HEK293 (cell line): ENCODE measurements around the gene SEC24B.

ENCODE experiments used
- CTCF ChIA-PET: fragments of 350-600 bp; formaldehyde crosslinking; extraction: SDS; loops from one replicate; lab custom pipeline; 2021; ENCODE audit warnings: antibody characterized with exemption; lab: Yijun Ruan, JAX
- POLR2A ChIA-PET: fragments of 300-600 bp; formaldehyde crosslinking; extraction: SDS; loops from one replicate; lab custom pipeline; 2020; ENCODE audit warnings: antibody characterized with exemption, inconsistent platforms; lab: Yijun Ruan, JAX
- H3K27ac ChIP-seq: fragments of 200-500 bp; sonication (Bioruptor generic); 2 replicates; pipeline ENCODE4 v1.5.1; 2014; ENCODE audit warnings: low read depth, low read length, control low read depth, inconsistent platforms; ENCODE audit errors: extremely low read depth
- H3K36me3 ChIP-seq, 2 experiments: fragments of 200-500 bp in 1 of 2; sonication (Bioruptor generic) in 1 of 2; 1 replicate in 1 of 2; 2 replicates in 1 of 2; pipeline ENCODE4 v1.5.1; 2014 to 2017; ENCODE audit warnings: inconsistent platforms in 2 of 2, low read length in 2 of 2; ENCODE audit not compliant: control insufficient read depth in 2 of 2, insufficient read depth in 1 of 2
- H3K4me1 ChIP-seq: fragments of 200-500 bp; sonication (Bioruptor generic); 2 replicates; pipeline ENCODE4 v1.5.1; 2014; ENCODE audit warnings: mild to moderate bottlenecking, low read length, inconsistent platforms; ENCODE audit not compliant: control insufficient read depth, insufficient read depth
- H3K4me3 ChIP-seq: 2 replicates; pipeline ENCODE4 v1.5.1; 2011; ENCODE audit warnings: low read depth, mild to moderate bottlenecking, control low read depth, low read length, moderate library complexity
- H3K9me3 ChIP-seq: fragments of 200-500 bp; sonication (Bioruptor generic); 2 replicates; pipeline ENCODE4 v1.5.1; 2014; ENCODE audit warnings: low read depth, low read length, inconsistent platforms; ENCODE audit not compliant: control insufficient read depth, insufficient read depth
- EGR2 ChIP-seq: fragments of 450-650 bp; formaldehyde crosslinking; IDR thresholded peaks from 2 replicates; pipeline ENCODE4 v1.5.1; 2016; ENCODE audit warnings: low read depth, missing biosample characterization, missing genetic modification characterization
- MEIS1 ChIP-seq: sonication (generic); formaldehyde crosslinking; IDR thresholded peaks from 2 replicates; pipeline ENCODE4 v1.8.1; 2022; ENCODE audit warnings: missing genetic modification reagents, mild to moderate bottlenecking, borderline replicate concordance
- SCRT1 ChIP-seq: fragments of 450-650 bp; formaldehyde crosslinking; IDR thresholded peaks from 2 replicates; pipeline ENCODE4 v1.5.1; 2016; ENCODE audit warnings: missing biosample characterization, missing genetic modification characterization, borderline replicate concordance
- SCRT2 ChIP-seq: fragments of 450-650 bp; formaldehyde crosslinking; IDR thresholded peaks from 2 replicates; pipeline ENCODE4 v1.5.1; 2016; ENCODE audit warnings: missing biosample characterization, missing genetic modification characterization
- ZFHX2 ChIP-seq: fragments of 450-650 bp; formaldehyde crosslinking; conservative IDR thresholded peaks from 2 replicates; pipeline ENCODE4 v1.5.1; 2016; ENCODE audit warnings: missing biosample characterization, missing genetic modification characterization
- ZNF155 ChIP-seq: fragments of 450-650 bp; formaldehyde crosslinking; IDR thresholded peaks from 2 replicates; pipeline ENCODE4 v1.5.1; 2016; ENCODE audit warnings: missing biosample characterization, missing genetic modification characterization
- ZNF2 ChIP-seq: fragments of 450-650 bp; formaldehyde crosslinking; IDR thresholded peaks from 2 replicates; pipeline ENCODE4 v1.5.1; 2016; ENCODE audit warnings: missing biosample characterization, missing genetic modification characterization
- ZNF521 ChIP-seq: fragments of 450-650 bp; formaldehyde crosslinking; IDR thresholded peaks from 2 replicates; pipeline ENCODE4 v1.5.1; 2017; ENCODE audit warnings: missing biosample characterization, mild to moderate bottlenecking, missing genetic modification characterization
- ZNF596 ChIP-seq: fragments of 450-650 bp; IDR thresholded peaks from 2 replicates; pipeline ENCODE4 v1.5.0; 2018; ENCODE audit warnings: missing biosample characterization, mild to moderate bottlenecking, missing genetic modification characterization, moderate library complexity
- ZNF654 ChIP-seq: fragments of 450-650 bp; formaldehyde crosslinking; IDR thresholded peaks from 2 replicates; pipeline ENCODE4 v1.5.1; 2016; ENCODE audit warnings: low read depth, missing biosample characterization, missing genetic modification characterization
- TF ChIP-seq, protein P1 (sequence below): fragments of 450-650 bp; formaldehyde crosslinking; IDR thresholded peaks from 2 replicates; pipeline ENCODE4 v1.5.1; 2016; ENCODE audit warnings: missing biosample characterization, missing genetic modification characterization
- TF ChIP-seq, protein P2 (sequence below): fragments of 450-650 bp; formaldehyde crosslinking; IDR thresholded peaks from 2 replicates; pipeline ENCODE4 v1.5.0; 2017; ENCODE audit warnings: missing biosample characterization, missing genetic modification characterization, borderline replicate concordance
- TF ChIP-seq, protein P3 (sequence below): fragments of 450-650 bp; formaldehyde crosslinking; IDR thresholded peaks from 2 replicates; pipeline ENCODE4 v1.5.1; 2017; ENCODE audit warnings: missing biosample characterization, missing genetic modification characterization

SEC24B gene

DNA sequence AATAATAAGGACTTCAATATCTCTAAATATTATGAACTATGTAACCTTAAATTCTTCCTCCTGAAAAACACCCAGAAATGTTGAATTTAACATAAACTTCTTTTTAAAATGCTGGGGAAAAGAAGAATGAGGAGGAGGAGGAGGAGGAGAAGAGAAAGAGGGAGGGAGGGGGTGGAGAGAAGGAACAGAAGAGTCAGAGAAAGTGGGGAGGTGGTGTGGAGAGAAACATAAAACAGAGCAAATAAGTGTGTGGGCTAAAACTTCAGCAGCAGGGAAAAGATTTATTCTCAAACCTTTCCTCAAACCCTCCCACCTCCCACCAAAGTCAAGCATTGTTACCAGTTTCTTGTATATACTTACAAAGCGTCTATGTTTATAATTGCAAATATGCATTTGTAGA lies 34.7 kb upstream of the SEC24B start:
- peak; percentile 79 for TF ChIP-seq ZFHX2 (tag by site-specific recombination)
- no peak for TF ChIP-seq ZNF155
- no peak for TF ChIP-seq SCRT1 (tag by site-specific recombination)
- TF ChIP-seq ZNF596, result no peak
- TF ChIP-seq EGR2, result peak; percentile 94
- no peak for TF ChIP-seq ZNF521
- no peaks in the 10 kb centered on the region for H3K9me3 ChIP-seq
- H3K4me3 ChIP-seq, result no peak overlapping the region
- H3K27ac ChIP-seq, result no peak overlapping the region
- no peaks in the 10 kb centered on the region for H3K36me3 ChIP-seq
- no peaks in the 10 kb centered on the region for H3K4me1 ChIP-seq
- ChIA-PET CTCF (no interaction called here), POLR2A (no interaction called here)

DNA sequence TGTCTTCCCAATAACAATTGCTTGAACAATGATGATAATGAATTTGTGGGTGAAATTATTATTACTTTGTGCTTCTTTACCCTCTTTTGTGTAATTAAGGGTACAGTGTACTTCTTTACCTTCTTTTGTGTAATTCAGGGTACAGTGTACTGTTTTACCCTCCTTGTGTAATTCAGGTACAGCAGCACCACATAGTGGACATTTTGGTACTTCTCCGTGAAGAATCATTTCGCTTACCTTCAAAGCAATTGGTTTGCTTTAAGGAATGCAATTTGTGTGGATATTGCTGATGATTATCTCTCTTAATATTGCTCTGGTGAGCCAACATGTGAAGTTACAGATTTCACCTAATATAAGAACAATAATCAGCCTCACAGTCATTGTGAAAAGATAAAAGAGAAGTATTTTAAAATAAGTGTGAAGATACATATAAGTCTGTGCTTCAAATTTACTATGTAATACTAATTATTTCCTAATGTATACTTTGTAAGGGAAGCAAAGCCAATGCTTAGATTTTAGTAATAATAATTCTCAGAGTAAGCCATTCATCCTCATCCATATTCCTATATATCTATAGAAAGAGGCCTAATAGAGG lies 27.2 kb upstream of the SEC24B start:
- TF ChIP-seq, protein P1, sequence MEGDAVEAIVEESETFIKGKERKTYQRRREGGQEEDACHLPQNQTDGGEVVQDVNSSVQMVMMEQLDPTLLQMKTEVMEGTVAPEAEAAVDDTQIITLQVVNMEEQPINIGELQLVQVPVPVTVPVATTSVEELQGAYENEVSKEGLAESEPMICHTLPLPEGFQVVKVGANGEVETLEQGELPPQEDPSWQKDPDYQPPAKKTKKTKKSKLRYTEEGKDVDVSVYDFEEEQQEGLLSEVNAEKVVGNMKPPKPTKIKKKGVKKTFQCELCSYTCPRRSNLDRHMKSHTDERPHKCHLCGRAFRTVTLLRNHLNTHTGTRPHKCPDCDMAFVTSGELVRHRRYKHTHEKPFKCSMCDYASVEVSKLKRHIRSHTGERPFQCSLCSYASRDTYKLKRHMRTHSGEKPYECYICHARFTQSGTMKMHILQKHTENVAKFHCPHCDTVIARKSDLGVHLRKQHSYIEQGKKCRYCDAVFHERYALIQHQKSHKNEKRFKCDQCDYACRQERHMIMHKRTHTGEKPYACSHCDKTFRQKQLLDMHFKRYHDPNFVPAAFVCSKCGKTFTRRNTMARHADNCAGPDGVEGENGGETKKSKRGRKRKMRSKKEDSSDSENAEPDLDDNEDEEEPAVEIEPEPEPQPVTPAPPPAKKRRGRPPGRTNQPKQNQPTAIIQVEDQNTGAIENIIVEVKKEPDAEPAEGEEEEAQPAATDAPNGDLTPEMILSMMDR (tag by site-specific recombination), result peak; percentile 57
- TF ChIP-seq ZNF2 (tag by site-specific recombination), result 0 out of 2 replicates have a peak, but pooled peaks have one; percentile 49
- TF ChIP-seq MEIS1 (CRISPR knock-in tag), result no peak
- TF ChIP-seq, protein P2, sequence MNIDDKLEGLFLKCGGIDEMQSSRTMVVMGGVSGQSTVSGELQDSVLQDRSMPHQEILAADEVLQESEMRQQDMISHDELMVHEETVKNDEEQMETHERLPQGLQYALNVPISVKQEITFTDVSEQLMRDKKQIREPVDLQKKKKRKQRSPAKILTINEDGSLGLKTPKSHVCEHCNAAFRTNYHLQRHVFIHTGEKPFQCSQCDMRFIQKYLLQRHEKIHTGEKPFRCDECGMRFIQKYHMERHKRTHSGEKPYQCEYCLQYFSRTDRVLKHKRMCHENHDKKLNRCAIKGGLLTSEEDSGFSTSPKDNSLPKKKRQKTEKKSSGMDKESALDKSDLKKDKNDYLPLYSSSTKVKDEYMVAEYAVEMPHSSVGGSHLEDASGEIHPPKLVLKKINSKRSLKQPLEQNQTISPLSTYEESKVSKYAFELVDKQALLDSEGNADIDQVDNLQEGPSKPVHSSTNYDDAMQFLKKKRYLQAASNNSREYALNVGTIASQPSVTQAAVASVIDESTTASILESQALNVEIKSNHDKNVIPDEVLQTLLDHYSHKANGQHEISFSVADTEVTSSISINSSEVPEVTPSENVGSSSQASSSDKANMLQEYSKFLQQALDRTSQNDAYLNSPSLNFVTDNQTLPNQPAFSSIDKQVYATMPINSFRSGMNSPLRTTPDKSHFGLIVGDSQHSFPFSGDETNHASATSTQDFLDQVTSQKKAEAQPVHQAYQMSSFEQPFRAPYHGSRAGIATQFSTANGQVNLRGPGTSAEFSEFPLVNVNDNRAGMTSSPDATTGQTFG (tag by site-specific recombination), result no peak
- TF ChIP-seq ZNF654 (tag by site-specific recombination), result peak; percentile 80
- TF ChIP-seq, all 188 proteins: peak for 3
- ChIA-PET CTCF (interaction anchor here (0.6 to 2.0 kb wide), 10 partner anchors 14 to 925 kb away, joined by 3 to 14 read pairs (median 3); no protein-coding TSS in a partner anchor), POLR2A (interaction anchor here (0.7 kb wide), 1 partner anchor 257 kb away, joined by 3 read pairs; no protein-coding TSS in a partner anchor)
- Histone ChIP-seq H3K9me3 (no peaks in the 10 kb centered on the region), H3K27ac (no peak overlapping the region), H3K36me3 (no peaks in the 10 kb centered on the region), H3K4me3 (no peak overlapping the region), H3K4me1 (no peaks in the 10 kb centered on the region)

DNA sequence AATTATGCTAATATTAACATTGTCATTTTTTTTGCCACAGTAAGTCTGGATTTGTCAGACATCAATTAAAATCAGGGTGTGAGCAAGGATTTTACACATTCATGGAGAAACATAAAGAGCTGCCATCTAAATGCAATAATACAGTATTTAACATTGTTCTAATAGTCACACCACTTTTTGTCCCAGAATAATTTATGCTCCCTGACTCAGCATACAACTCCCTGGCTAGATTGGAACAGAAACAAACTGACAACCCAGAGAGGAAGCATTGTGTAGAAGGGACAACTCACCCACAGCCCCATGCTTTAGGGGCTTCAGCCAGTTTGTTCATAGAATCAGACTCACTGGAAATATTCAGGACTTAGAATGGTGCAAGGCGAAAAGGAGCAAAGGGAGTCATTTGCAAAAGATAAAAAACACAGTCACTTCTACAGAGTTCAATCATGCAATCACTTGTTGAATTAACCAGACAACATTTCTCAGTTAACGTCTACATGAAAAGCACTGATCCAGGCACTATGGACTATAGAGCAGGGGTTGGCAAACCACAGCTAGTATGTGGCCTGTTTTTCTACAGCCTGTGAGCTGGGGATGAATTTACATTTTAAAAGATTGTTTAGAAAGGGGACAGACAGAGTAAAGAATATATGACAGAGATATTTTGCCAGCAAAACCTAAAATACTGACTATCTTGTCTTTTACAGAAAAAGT lies 26.4 kb upstream of the SEC24B start:
- no peaks in the 10 kb centered on the region for H3K9me3 ChIP-seq
- no peaks in the 10 kb centered on the region for H3K36me3 ChIP-seq
- ChIA-PET CTCF (no interaction called here), POLR2A (no interaction called here)
- H3K4me3 ChIP-seq, result no peak overlapping the region
- no peak overlapping the region for H3K27ac ChIP-seq
- TF ChIP-seq, protein P3, sequence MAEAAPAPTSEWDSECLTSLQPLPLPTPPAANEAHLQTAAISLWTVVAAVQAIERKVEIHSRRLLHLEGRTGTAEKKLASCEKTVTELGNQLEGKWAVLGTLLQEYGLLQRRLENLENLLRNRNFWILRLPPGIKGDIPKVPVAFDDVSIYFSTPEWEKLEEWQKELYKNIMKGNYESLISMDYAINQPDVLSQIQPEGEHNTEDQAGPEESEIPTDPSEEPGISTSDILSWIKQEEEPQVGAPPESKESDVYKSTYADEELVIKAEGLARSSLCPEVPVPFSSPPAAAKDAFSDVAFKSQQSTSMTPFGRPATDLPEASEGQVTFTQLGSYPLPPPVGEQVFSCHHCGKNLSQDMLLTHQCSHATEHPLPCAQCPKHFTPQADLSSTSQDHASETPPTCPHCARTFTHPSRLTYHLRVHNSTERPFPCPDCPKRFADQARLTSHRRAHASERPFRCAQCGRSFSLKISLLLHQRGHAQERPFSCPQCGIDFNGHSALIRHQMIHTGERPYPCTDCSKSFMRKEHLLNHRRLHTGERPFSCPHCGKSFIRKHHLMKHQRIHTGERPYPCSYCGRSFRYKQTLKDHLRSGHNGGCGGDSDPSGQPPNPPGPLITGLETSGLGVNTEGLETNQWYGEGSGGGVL (tag by site-specific recombination), result no peak
- TF ChIP-seq SCRT1 (tag by site-specific recombination) (peak; percentile 22; the same call in 1 of the 2 replicates), SCRT2 (tag by site-specific recombination) (0 out of 2 replicates have a peak, but pooled peaks have one; percentile 47)
- TF ChIP-seq, all 188 proteins: peak for 2
- 0 out of 2 replicates have a peak, but pooled peaks cover 6% of the 10 kb centered on the region for H3K4me1 ChIP-seq
